Measurements from ENCODE around the gene PLEKHO1. TPM values are rescaled to one million over a fixed set of nuclear protein-coding genes. Genes with fewer than 3 reads are reported as not detected.
A peak's percentile ranks its signal among the peaks of the same experiment; 100 is the strongest.

Gene PLEKHO1
- 41.6 TPM for total RNA-seq
- long read RNA-seq, transcript PLEKHO1-201 (6 exons, 2,050 nt) = major isoform, 78 of 109 reads
- long read RNA-seq, transcript PLEKHO1-205 (5 exons, 1,025 nt) = minor isoform, 6 of 109 reads
- long read RNA-seq, partial matches to known transcripts = 3 of 109 reads
- long read RNA-seq, other reads (novel, unspliced or antisense) = 19 of 109 reads

- intact Hi-C loops (cut with DNase I) = no loop called here
- TF ChIP-seq CTCF (IDR thresholded peaks at IDR 0.05) = no peak
- DNase-seq = peak; percentile 89
Measured at GRCh38 chr1:150149271-150150132, at the start of gene PLEKHO1. Gene PLEKHO1 (plus strand): TSS chr1:150149916. CDS start chr1:150150258, 342 bp downstream.

GRCh38 chr1:150102986-150103385 is 46.7 kb upstream of the PLEKHO1 start:
- no peak overlapping the region for H3K27ac ChIP-seq
- ATAC-seq (no peak), DNase-seq (no peak)
- H3K36me3 ChIP-seq = peaks cover under 1% of the 10 kb centered on the region
- TF ChIP-seq CTCF (IDR thresholded peaks at IDR 0.05) = no peak
- no peak overlapping the region for H3K4me3 ChIP-seq
- H3K9me3 ChIP-seq = no peaks in the 10 kb centered on the region
- no peaks in the 10 kb centered on the region for H3K27me3 ChIP-seq (ENCODE audit: low read depth)
- H3K4me1 ChIP-seq = no peaks in the 10 kb centered on the region
- intact Hi-C loops (cut with DNase I) = no loop called here

More at GRCh38 chr1:150149271-150150132, at the start of gene PLEKHO1:
- Histone ChIP-seq H3K4me3 (peak within 1 kb of the TSS; percentile 74), H3K27ac (peak within 1 kb of the TSS; percentile 88), H3K27me3 (ENCODE audit: low read depth) (no peaks in the 10 kb centered on the region), H3K36me3 (peaks cover 15% of the 10 kb centered on the region), H3K9me3 (no peaks in the 10 kb centered on the region), H3K4me1 (peaks cover 41% of the 10 kb centered on the region)
- peak; percentile 88 to 89 for ATAC-seq

- no peak overlapping the region for H3K27ac ChIP-seq
- no peaks in the 10 kb centered on the region for H3K36me3 ChIP-seq
- H3K4me3 ChIP-seq = no peak overlapping the region
- no peak for TF ChIP-seq CTCF (IDR thresholded peaks at IDR 0.05)
- no peak for ATAC-seq
- intact Hi-C loops (cut with DNase I) = no loop called here
- peaks cover 11% of the 10 kb centered on the region for H3K4me1 ChIP-seq
- no peaks in the 10 kb centered on the region for H3K27me3 ChIP-seq (ENCODE audit: low read depth)
- H3K9me3 ChIP-seq = no peaks in the 10 kb centered on the region
- no peak for DNase-seq
Measured at GRCh38 chr1:150106341-150106740, 43.4 kb upstream of the PLEKHO1 start.

GRCh38 chr1:150109586-150109985 is 40.1 kb upstream of the PLEKHO1 start:
- Histone ChIP-seq H3K27ac (peak overlapping the region; percentile 14), H3K9me3 (peaks cover 1% of the 10 kb centered on the region), H3K4me1 (peaks cover 11% of the 10 kb centered on the region), H3K4me3 (no peak overlapping the region), H3K36me3 (peaks cover 8% of the 10 kb centered on the region), H3K27me3 (ENCODE audit: low read depth) (no peaks in the 10 kb centered on the region)
- TF ChIP-seq CTCF (IDR thresholded peaks at IDR 0.05) = no peak
- ATAC-seq = no peak
- no peak for DNase-seq
- intact Hi-C loops (cut with DNase I) = no loop called here

- DNase-seq (no peak), ATAC-seq (no peak)
- Histone ChIP-seq H3K36me3 (peaks cover 8% of the 10 kb centered on the region), H3K27me3 (ENCODE audit: low read depth) (no peaks in the 10 kb centered on the region), H3K27ac (peak overlapping the region; percentile 14), H3K4me3 (no peak overlapping the region), H3K4me1 (peaks cover 11% of the 10 kb centered on the region), H3K9me3 (peaks cover 6% of the 10 kb centered on the region)
- intact Hi-C loops (cut with DNase I) = no loop called here
- TF ChIP-seq CTCF (IDR thresholded peaks at IDR 0.05) = no peak
Measured at GRCh38 chr1:150110116-150110515, 39.6 kb upstream of the PLEKHO1 start.
